ENCODE data around the gene SUGCT.
"Not testable (repeated sequence)": the region's sequence is repeated elsewhere in the genome, so short reads cannot be mapped to it uniquely, and the experiment has no call there.

SUGCT gene

GRCh38 chr7:40649247-40649646 lies 514.4 kb downstream of the SUGCT start:
- in situ Hi-C loops (cut with HindIII; ENCODE audit: low sequenced_read_pairs): no loop called here

- in situ Hi-C loops (cut with HindIII; ENCODE audit: low sequenced_read_pairs): not testable (repeated sequence)
Measured at GRCh38 chr7:40650903-40651302, 516.1 kb downstream of the SUGCT start.

GRCh38 chr7:40654171-40654570 lies 519.4 kb downstream of the SUGCT start:
- in situ Hi-C loops (cut with HindIII; ENCODE audit: low sequenced_read_pairs): no loop called here

GRCh38 chr7:40655426-40655825 lies 520.6 kb downstream of the SUGCT start:
- in situ Hi-C loops (cut with HindIII; ENCODE audit: low sequenced_read_pairs): no loop called here

GRCh38 chr7:40656349-40656748 lies 521.5 kb downstream of the SUGCT start:
- in situ Hi-C loops (cut with HindIII; ENCODE audit: low sequenced_read_pairs): no loop called here

GRCh38 chr7:40658729-40659128 lies 523.9 kb downstream of the SUGCT start:
- in situ Hi-C loops (cut with HindIII; ENCODE audit: low sequenced_read_pairs): no loop called here

DNA sequence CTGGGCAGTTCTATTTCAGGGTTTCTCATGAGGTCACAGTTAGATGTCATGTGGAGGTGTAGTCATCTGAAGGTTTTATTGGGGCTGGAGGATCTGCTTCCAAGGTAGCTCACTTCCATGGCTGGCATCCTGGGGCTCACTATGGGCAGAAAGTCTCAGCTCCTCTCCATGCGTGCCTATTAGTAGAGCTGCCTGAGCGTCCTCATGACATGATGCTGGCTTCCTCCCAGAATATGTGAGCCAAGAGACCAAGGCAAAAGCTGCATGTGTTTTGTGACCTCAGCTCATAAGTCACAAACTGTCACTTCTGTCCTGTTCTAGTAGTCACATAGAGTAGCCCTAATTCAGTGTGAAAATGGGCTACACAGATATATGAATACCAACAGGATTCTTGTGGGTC lies 524.4 kb downstream of the SUGCT start:
- in situ Hi-C loops (cut with HindIII; ENCODE audit: low sequenced_read_pairs): no loop called here

GRCh38 chr7:40673285-40673684 lies 538.5 kb downstream of the SUGCT start:
- in situ Hi-C loops (cut with HindIII; ENCODE audit: low sequenced_read_pairs): no loop called here

GRCh38 chr7:40674316-40674715 lies 539.5 kb downstream of the SUGCT start:
- in situ Hi-C loops (cut with HindIII; ENCODE audit: low sequenced_read_pairs): no loop called here

DNA sequence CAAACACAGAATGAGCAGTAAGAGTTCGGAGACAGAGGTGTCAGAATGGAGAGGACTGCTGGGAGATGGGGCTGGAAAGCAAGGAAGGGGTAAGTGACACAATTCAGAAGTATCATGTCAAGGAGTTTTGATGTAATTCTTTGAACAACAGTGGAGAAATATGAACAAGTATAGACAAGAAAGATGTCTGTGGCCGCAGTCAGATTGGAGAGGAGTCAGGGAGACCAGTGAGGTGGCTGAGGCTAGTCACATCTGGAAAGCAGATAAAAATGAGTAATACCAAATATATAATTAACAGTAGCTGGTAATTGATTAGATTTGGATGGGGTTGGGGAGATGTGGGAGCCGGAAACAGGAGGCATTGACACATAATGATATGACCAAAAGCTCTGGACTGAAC lies 540.9 kb downstream of the SUGCT start:
- in situ Hi-C loops (cut with HindIII; ENCODE audit: low sequenced_read_pairs): no loop called here

GRCh38 chr7:40676221-40676620 lies 541.4 kb downstream of the SUGCT start:
- in situ Hi-C loops (cut with HindIII; ENCODE audit: low sequenced_read_pairs): no loop called here

DNA sequence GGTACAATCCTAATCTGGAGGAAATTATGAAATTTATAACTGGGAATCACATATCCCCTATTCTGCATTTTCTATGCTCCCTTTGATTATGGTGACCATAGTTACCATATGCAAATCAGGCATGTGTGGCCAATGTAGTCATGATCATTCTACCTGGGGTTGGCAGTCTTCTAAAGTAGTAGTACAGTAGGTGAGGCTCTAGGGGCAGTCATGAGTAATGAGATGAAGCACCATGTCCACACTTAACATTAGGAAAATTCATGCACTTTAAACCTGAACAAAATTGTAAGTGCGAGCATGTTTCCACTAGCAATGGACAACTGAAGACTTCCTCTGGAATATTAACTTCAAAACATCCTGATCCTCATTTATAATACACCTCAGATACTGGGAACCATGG lies 545.9 kb downstream of the SUGCT start:
- in situ Hi-C loops (cut with HindIII; ENCODE audit: low sequenced_read_pairs): no loop called here

GRCh38 chr7:40682696-40683095 lies 547.9 kb downstream of the SUGCT start:
- in situ Hi-C loops (cut with HindIII; ENCODE audit: low sequenced_read_pairs): no loop called here

DNA sequence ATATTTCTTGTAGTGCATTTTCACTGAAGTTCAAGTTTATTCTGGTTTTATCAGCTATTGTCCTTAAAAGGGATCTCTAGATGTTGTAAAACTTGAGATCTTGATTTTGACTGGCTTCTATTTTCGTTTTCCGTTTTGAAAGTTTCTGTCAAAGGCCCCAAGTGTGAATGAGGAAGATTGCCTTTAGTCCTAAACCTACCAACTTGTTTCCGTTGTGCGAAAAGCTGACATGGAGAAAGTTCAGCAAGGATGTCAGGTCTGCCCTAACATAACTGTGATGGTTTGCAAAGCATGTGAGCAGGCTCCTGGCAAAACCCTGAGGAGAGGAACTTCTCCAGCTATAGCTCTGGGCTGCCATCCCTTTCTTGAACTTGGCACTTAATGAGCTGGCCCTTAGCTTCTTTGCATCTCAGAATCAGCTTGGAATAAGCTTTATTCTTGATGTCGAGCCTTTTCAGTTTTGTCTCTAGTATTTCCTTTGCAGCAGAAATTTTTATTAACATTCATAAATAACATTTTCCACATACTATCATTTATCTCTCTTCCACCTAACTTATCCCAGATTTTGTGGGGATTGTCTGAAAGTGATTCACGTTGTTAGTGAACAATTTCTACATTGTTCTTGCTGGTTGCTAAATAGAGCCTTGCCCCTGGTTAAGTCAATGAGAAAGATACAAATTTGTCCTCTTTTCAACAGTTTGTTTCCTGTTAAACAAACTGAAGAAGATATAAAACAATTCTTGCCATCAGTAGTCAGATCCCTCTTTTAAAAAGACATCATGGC lies 559.4 kb downstream of the SUGCT start:
- in situ Hi-C loops (cut with HindIII; ENCODE audit: low sequenced_read_pairs): no loop called here

DNA sequence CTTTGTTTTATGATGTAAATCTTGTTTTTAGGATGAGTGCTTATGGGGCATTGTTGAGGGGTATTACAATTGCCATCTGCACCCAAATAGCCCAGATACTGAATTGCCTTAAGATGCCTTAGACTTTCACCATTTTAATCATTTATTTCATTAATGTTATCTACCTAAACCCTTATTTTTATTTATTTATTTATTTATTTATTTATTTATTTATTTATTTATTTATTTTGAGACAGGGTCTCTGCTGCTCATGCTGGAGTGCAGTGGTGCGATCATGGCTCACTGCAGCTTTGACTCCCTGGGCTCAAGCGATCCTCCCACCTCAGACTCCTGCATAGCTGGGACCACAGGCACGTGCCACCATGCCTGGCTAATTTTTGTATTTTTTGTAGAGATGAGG lies 560.2 kb downstream of the SUGCT start:
- in situ Hi-C loops (cut with HindIII; ENCODE audit: low sequenced_read_pairs): no loop called here

DNA sequence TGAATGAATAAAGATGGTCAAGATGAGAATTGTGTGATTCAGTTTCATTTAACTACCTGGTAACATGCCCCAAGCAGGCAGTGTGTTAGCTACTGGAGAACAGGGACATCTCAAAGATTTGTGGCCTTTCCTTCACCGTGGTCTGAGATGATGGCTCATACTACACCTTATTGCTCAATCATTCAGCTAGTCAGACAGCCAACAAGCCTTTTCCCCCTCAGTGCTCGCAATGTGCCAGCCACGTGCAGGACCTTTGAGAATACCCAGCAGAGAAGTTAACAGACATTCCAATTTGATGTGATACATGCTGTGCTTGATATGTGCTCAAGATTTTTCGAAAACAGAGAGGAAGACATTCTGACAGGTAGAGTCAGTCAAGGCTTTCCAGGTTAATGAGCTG lies 562.8 kb downstream of the SUGCT start:
- in situ Hi-C loops (cut with HindIII; ENCODE audit: low sequenced_read_pairs): no loop called here

DNA sequence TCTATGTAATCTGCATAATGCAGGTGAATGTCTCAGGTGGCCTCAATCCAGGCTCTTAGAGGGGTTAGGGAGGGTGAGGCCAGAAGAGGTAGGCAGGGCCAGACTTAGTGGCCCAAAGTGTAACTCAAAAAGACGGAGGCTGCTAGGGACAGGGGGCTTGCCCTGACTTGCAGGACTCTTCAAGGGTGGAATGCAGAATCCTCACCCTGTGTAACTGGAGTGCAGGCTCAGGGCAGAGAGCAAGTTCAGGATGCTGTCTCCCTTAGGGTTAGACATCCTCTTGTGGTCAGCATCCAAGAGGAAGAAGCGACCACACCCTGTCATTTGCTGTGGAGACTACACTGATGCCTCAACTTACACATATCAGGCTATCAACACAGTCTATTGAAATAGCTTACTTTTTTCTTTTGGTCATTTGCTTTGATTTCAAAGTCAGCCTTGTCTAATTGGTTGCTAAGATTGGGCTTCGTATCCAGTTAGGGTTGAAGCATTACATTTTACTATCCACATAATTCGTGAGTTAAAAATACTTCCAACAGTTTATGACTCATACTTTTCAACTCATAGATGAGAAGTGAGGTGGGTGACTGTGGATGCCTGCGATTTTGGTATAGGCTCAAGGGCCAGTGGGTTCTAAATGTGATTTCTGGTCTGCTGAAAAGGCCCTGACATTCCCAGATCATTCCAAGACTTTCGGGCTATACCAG lies 563.6 kb downstream of the SUGCT start:
- in situ Hi-C loops (cut with HindIII; ENCODE audit: low sequenced_read_pairs): no loop called here

DNA sequence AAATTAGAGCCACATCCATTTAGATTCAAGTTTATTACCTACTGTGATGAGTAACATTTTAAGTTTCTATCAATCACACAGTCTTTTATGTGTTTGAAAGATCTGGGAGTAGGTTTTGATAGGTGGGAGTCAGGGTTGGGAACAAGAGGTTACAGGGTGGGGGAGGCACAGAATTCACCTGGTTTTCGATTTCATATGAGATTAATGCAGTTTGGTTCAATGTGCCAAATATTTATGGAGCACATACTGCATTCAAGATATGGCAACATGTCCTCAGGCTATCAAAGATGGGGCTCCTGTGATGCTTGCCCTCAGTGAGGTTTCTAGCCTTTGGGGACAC lies 564.1 kb downstream of the SUGCT start:
- in situ Hi-C loops (cut with HindIII; ENCODE audit: low sequenced_read_pairs): no loop called here

DNA sequence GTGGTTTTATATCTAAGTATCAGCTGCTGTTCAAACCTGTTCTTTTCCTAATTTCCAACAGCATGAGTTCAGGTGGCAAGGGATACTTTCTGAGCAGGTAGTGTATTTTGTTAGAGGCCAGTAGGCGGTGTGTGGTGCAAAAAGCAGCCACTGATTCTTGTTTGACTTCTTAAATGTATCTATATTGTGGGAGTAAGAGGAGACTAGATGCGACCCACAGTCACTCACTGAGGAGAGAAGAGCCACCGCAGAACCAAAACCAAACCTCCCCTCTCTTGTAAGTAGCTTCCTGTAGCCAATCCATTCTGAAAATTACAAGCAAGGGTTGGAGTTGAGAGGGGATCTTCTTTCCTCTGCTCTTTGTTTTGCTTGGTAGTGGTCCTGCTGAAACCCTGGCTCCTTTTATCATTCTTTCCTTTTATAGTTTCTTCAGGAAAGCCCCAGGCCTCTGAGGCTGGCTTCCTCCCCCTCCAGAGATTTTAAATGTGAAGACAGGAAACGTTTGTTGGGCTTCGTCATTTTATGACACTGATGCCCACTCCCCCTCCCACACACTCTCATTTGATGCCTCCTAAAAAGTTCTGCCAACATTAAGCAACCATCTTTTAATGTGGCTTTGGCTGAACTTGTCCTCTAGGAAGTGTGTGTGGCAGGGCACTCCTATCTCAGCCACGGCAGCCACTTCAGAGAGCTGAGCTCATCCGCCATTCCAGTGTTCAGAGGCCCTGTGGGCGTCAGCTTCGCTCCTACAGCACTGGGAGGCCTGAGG lies 566.0 kb downstream of the SUGCT start:
- in situ Hi-C loops (cut with HindIII; ENCODE audit: low sequenced_read_pairs): no loop called here

- in situ Hi-C loops (cut with HindIII; ENCODE audit: low sequenced_read_pairs): no loop called here
Measured at GRCh38 chr7:40701836-40702551, 567.2 kb downstream of the SUGCT start.

DNA sequence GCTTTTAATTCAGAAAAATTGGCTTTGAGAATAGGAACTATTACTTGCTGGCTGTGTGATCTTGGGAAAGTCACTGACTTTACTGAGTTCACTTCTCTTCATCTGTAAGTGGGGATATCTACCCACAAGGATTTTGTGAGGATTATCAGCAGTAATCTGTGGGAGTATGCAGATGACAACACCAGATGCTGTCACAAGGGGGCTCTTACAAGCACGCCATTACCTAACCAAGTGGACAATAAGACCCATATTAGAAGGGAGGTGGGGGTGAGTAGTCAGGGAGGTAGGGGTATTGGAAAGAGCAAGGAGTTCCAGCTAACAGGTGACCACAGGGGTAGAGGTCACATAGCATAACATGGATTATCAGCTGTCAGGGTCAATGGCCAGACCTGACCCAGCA lies 569.4 kb downstream of the SUGCT start:
- in situ Hi-C loops (cut with HindIII; ENCODE audit: low sequenced_read_pairs): no loop called here
